Aorta (tissue), 5 donors: ENCODE data around the gene ITGA11. TPM values are rescaled to one million over a fixed set of nuclear protein-coding genes. Genes with fewer than 3 reads are reported as not detected.

Source experiments
- ATAC-seq: fragments of 200-7000 bp; cut with Tn5 transposase; one replicate; pipeline ENCODE4 v1.9.1; 2022; ENCODE audit warnings: moderate library complexity; ENCODE audit not compliant: low FRiP score
- DNase-seq, 2 donors: peaks; one replicate each; pipeline ENCODE4 v3.0.0-alpha.2; 2020
- H3K27ac ChIP-seq, 2 donors: one replicate each; pipeline ENCODE4 v1.5.1; 2013; ENCODE audit warnings: low read length in 2 of 2, mild to moderate bottlenecking in 2 of 2, moderate library complexity in 2 of 2, control low read depth in 1 of 2, inconsistent platforms in 1 of 2, low read depth in 1 of 2
- H3K27me3 ChIP-seq, 2 donors: one replicate each; pipeline ENCODE4 v1.6.1; 2013; ENCODE audit warnings: control low read depth in 1 of 2, low read length in 1 of 2, mild to moderate bottlenecking in 1 of 2, moderate library complexity in 1 of 2; ENCODE audit not compliant: insufficient read depth in 2 of 2, control insufficient read depth in 1 of 2
- H3K36me3 ChIP-seq, 2 donors: one replicate each; pipeline ENCODE4 v1.6.1; 2013; ENCODE audit warnings: control low read depth in 1 of 2, low read length in 1 of 2, mild to moderate bottlenecking in 1 of 2; ENCODE audit not compliant: insufficient read depth in 2 of 2, control insufficient read depth in 1 of 2
- H3K4me1 ChIP-seq, 2 donors: one replicate each; pipeline ENCODE4 v1.6.1; 2013; ENCODE audit warnings: low read length in 2 of 2, control low read depth in 1 of 2, mild to moderate bottlenecking in 1 of 2, moderate library complexity in 1 of 2; ENCODE audit not compliant: insufficient read depth in 2 of 2, control insufficient read depth in 1 of 2
- H3K4me3 ChIP-seq, 2 donors: one replicate each; pipeline ENCODE4 v1.5.1; 2013; ENCODE audit warnings: low read length in 2 of 2, control low read depth in 1 of 2, mild to moderate bottlenecking in 1 of 2
- H3K9me3 ChIP-seq: one replicate; pipeline ENCODE4 v1.6.1; 2013; ENCODE audit warnings: mild to moderate bottlenecking, low read length; ENCODE audit not compliant: control insufficient read depth
- WGBS, 2 donors: extraction: QIAGEN DNeasy Blood & Tissue Kit; methylation state at CpG; one replicate each; pipeline ENCODE4 v1.1.7; 2013; 5-methylcytosine and 5-hydroxymethylcytosine counted together
- intact Hi-C, 2 donors: fragments of 100-400 bp; cut with DNase I; formaldehyde crosslinking; loops; one replicate each; pipeline versions ENCODE4 v1.14.2 to v1.15.0; 2022
- polyA plus RNA-seq, 2 donors: library from polyadenylated mRNA; stranded (reverse); fragments of 200-250 nt; gene quantifications; one replicate each; pipeline ENCODE4 v1.2.3, GENCODE V29; 2013
- total RNA-seq, 2 donors: library from RNA; stranded (reverse); fragmentation: NEBNext Ultra II Directional; extraction: Animal tissue kit (Norgen Biotek cat#: 25700); gene quantifications; one replicate each; pipeline ENCODE4 v1.2.1, GENCODE V29; 2021
- donor health status: healthy with polysubstance abuse.
- donor health status: Bipolar disorder and iron deficiency.
- donor health status: DM: no; HTN: no; CAD: no.
- donor health status: DM: no; HTN: no; CAD: no.
- donor health status: DM: yes; HTN: yes; CAD: no.

The ITGA11 gene
- total and polyA plus RNA-seq, 4 donors, result 21.4 to 154 (median 107) TPM

DNA sequence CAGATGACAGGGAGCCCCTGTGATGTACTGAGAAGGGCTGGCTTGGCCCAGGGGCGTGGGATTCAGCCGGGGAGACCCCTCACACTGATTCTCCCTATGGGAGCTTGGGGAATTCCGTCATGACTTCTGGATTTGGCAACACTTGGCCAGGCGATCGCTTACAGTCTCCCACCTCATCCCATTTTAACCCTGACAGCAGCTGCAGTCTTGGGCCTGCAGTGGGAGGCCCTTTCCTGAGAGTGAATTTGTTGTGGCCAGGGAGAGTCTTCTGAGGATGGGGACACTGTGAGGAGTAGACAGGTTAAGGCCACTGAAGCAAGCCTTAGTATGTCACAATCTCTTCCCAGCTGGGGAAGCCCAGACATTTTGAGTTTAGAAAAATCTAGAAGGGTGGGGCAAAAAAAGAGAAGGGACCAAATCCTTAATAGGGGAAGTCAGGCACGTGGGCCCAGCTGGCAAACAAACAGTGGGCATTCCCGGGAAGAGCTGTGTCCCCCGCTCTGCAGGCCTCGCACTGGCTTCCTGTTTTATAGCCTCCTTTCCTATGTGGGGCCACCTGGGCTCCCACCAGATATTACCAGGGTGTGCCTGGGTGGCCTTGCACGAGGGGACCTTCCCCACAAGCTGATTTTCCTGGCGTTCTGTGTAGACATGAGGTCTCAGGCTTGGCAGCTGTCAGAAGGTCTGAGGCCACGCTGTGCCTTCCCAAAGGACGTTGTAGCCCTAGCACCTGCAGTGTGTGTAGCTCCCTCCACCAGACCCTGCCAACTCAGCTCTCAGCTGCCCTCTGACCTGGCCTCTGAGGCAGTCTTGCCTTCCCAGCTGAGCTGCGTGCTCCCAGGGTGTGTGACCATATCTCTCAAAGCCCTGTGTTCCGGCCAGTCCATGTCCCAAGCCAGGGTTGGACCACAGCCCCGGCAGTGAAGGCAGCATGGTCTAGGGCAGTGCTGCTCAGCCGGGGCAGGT lies 89.9 kb downstream of the ITGA11 start:
- peak; percentile 64 to 70 for DNase-seq
- WGBS, 2 donors, result 7 to 10% methylated on average over 17 of the region's 17 CpGs
- Histone ChIP-seq H3K27ac (peak overlapping the region; percentile 98 to 99), H3K9me3 (no peaks in the 10 kb centered on the region), H3K4me3 (no peak overlapping the region), H3K36me3 (peaks cover 0 to 5% of the 10 kb centered on the region in 2 donors), H3K27me3 (no peaks in the 10 kb centered on the region), H3K4me1 (peaks cover 0 to 8% of the 10 kb centered on the region in 2 donors)
- ATAC-seq, result peak; percentile 21
- intact Hi-C loops, result no loop called here

DNA sequence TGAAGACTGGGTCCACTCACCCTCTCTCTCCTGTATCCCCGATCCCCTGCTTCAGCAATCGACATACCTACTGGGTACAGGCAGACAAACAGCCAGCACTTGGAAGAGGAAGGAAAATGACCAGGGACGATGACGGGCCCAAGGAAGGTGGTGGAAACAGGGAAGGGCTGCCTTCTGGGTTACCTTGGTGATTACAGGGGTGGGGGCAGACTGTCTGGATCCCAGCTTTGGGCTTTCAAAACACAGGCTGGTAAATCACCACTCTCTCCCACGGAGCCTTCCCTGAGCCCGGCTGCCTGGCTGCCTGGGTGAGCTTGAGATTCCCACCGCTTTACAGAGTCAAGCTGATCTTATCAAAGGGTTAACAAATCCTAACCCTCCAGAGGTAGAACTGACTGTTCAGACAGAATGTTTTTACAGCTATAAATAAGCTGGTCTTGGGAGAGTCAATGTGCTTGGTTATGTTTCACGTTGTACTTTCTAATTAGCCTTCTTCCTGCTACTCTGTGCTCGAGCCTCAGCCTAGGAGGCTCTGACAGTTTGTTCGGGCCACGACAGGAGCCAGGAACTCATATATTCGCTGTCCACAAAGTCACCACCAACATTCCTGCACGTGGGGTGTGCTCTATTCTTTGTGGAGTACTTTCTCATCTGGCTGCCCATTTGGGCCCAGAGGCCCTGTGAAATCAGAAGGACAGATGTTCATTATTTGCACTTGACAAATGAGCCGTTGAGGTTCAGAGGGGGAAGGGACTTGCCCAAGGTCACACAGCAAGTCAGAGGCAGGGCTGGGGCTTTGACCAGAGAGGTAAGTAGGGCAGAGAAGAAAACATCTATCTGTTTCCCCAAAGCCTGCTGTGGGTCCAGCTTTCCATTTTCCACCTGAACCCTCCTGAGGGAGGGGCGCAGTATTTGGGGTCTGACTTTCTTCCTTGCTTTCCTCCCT lies 91.0 kb downstream of the ITGA11 start:
- Histone ChIP-seq H3K9me3 (no peaks in the 10 kb centered on the region), H3K4me1 (peaks cover 0 to 8% of the 10 kb centered on the region in 2 donors), H3K36me3 (no peaks in the 10 kb centered on the region), H3K4me3 (no peak overlapping the region), H3K27ac (peak overlapping the region; percentile 98 to 99), H3K27me3 (no peaks in the 10 kb centered on the region)
- intact Hi-C loops, result no loop called here
- DNase-seq (peak; percentile 47 to 73), ATAC-seq (peak; percentile 60)
- WGBS, 2 donors, result 12 to 13% methylated on average over 15 of the region's 15 CpGs

DNA sequence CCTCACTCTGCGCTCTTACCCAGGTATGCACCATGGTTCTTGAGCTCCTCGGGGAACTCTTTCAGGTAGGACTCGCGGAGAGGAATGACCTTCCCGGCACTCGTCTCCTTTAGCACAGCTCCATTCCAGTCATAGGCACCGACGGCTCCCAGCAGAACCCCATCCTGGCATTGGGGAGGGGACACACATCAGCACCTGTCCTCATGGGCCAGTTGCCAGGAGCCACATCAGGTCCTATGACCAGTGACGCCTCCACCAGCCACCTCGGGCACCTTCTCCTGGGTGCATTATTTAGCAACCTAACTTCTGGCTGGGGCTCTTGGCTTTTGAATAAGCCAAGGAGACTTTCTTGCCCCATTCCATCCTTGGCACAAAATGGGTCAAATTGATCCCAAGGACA lies 92.5 kb downstream of the ITGA11 start:
- no peaks in the 10 kb centered on the region for H3K36me3 ChIP-seq
- H3K4me1 ChIP-seq, result peaks cover 0 to 8% of the 10 kb centered on the region in 2 donors
- WGBS, 2 donors, result 75 to 77% methylated on average over 10 of the region's 10 CpGs
- intact Hi-C loops, result no loop called here
- H3K9me3 ChIP-seq, result no peaks in the 10 kb centered on the region
- H3K4me3 ChIP-seq, result no peak overlapping the region
- no peaks in the 10 kb centered on the region for H3K27me3 ChIP-seq
- no peak for ATAC-seq
- peak overlapping the region; percentile 93 to 95 for H3K27ac ChIP-seq
- DNase-seq, result peak; percentile 43 to 68

DNA sequence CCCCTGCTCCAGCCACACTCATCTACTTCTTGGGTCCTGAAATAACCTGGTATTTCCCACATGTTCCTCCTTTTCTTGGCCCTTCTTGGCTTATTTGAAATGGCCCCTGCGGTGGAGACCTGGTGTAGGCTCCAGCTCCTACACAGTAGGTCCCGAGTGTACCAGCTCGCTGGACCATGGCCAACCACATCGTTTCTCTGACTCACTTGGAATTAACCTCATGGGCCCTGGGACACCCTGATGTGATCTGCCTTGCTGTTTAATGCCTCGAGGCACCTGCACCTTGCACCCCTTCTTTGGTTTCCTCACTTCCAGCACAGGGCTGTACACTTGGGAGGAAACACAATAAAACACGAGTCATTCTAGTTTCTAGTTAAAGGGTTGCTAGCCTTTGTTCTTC lies 94.1 kb downstream of the ITGA11 start:
- ATAC-seq, result no peak
- Histone ChIP-seq H3K4me3 (no peak overlapping the region), H3K9me3 (no peaks in the 10 kb centered on the region), H3K27ac (peak overlapping the region; percentile 93 to 95), H3K27me3 (no peaks in the 10 kb centered on the region), H3K36me3 (no peaks in the 10 kb centered on the region), H3K4me1 (peaks cover 5 to 8% of the 10 kb centered on the region in 2 donors)
- 4 to 5% methylated on average over 6 of the region's 6 CpGs for WGBS, 2 donors
- DNase-seq, result peak; percentile 84 to 91
- intact Hi-C loops, result loop anchor here in 1 of 2 donors (2.0 kb wide), 1 partner anchor 15 kb away; no protein-coding TSS in a partner anchor

DNA sequence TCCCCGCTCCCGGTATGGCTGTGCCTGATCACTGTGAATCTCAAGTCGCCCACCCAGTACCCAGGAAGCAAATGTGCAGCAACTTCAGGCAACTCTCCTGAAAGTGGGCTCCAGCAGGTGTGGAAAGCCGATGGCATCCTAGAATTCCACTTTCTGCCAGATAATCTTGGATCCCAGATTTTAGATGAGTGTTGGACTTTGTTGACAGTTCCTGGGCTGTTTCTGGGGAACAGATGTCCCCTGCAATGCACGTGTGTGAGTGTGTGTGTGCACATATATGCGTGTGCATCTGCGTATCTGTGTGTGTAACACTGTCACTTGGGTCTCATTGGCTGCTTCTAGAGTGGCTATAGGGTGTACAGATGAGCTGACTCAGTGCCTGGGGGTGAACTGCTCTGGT lies 95.4 kb downstream of the ITGA11 start:
- Histone ChIP-seq H3K27me3 (no peaks in the 10 kb centered on the region), H3K4me1 (peaks cover 5 to 6% of the 10 kb centered on the region in 2 donors), H3K4me3 (no peak overlapping the region), H3K27ac (peak overlapping the region; percentile 93 to 95), H3K36me3 (peaks cover 0 to 5% of the 10 kb centered on the region in 2 donors), H3K9me3 (no peaks in the 10 kb centered on the region)
- intact Hi-C loops, result loop anchor here in 1 of 2 donors (2.0 kb wide), 1 partner anchor 16 kb away; no protein-coding TSS in a partner anchor
- peak in 1 of 2 donors; percentile 63 for DNase-seq
- WGBS, 2 donors, result 78 to 87% methylated on average over 7 of the region's 7 CpGs
- no peak for ATAC-seq

DNA sequence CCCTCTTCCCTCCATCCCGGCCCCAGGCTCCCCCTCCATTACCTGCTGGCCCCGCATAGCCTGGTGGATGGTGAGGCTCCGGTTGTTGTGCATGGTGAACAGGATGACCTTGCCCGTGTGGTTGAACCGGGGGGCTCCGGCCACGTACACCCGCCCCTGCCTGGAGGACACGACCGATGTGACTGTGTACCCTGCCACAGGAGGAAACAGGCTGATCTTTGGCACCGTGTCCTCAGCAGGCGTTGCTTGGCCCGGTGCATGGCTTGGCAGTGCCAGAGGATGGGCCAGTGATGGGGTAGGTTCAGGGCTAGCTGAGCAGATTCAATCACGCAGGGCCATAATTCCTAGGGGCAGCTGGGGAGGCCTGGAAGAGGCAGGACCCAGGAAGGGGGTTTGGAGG lies 96.3 kb downstream of the ITGA11 start:
- Histone ChIP-seq H3K9me3 (no peaks in the 10 kb centered on the region), H3K4me3 (no peak overlapping the region), H3K4me1 (peaks cover 2 to 5% of the 10 kb centered on the region in 2 donors), H3K27me3 (no peaks in the 10 kb centered on the region), H3K27ac (peak overlapping the region; percentile 8 to 93), H3K36me3 (peaks cover 0 to 9% of the 10 kb centered on the region in 2 donors)
- DNase-seq, result peak; percentile 68 to 76
- intact Hi-C loops, result loop anchor here (2.0 kb wide), 2 partner anchors 17 to 31 kb away; no protein-coding TSS in a partner anchor
- peak; percentile 37 for ATAC-seq
- WGBS, 2 donors, result 25 to 27% methylated on average over 14 of the region's 14 CpGs

DNA sequence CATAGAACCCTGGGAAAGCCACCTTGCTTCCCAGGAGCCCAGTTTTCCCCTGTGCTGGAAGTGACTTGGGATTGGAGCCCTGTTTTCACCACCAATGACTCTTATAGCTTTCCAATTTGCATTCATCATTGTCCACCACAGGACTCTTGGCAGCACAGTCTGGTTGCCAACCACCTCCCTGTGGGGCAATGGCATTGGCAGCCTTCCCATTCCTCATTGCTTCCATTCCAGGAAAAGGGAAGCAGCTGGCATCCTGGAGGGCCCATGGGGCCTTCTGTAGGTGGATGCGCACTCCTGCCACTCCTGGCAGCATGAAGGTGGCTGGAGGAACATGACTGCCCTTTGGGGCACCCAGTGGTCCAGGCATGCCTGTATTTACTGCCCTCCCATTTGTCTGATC lies 96.7 kb downstream of the ITGA11 start:
- Histone ChIP-seq H3K4me1 (peaks cover 2 to 5% of the 10 kb centered on the region in 2 donors), H3K4me3 (no peak overlapping the region), H3K27ac (peak overlapping the region; percentile 15 to 93), H3K27me3 (no peaks in the 10 kb centered on the region), H3K9me3 (no peaks in the 10 kb centered on the region), H3K36me3 (peaks cover 0 to 9% of the 10 kb centered on the region in 2 donors)
- peak; percentile 83 to 89 for DNase-seq
- intact Hi-C loops, result loop anchor here in 1 of 2 donors (2.0 kb wide), 1 partner anchor 32 kb away; no protein-coding TSS in a partner anchor
- 10 to 13% methylated on average over 1 of the region's 1 CpG for WGBS, 2 donors
- peak; percentile 61 for ATAC-seq

DNA sequence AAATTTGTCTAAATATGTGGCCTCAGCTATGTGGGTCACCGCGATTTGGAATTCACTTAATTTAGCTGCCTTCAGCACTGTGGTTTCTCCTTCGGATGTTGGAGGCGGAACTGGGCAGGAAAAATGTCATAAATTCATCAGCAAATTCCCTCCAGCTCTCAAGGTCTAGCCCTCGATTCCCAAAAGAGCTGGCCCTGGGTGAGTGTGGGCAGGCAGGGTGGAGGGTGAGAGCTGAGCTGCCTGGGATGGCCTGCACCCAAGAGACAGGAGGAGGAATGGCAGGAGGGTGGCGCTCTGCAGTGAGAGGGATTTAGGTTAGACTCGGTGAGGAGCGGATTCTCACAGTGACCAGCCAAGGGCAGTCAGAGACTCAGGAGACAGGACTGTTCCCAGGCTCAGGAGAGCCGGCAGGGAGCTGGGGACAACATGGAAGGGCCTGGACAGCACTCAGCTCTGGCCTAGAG lies 97.3 kb downstream of the ITGA11 start:
- H3K4me1 ChIP-seq, result peaks cover 1 to 5% of the 10 kb centered on the region in 2 donors
- intact Hi-C loops, result loop anchor here in 1 of 2 donors (2.0 kb wide), 1 partner anchor 32 kb away; no protein-coding TSS in a partner anchor
- no peaks in the 10 kb centered on the region for H3K9me3 ChIP-seq
- H3K36me3 ChIP-seq, result peaks cover 0 to 11% of the 10 kb centered on the region in 2 donors
- ATAC-seq (peak; percentile 63), DNase-seq (peak; percentile 84 to 88)
- 5 to 8% methylated on average over 9 of the region's 9 CpGs for WGBS, 2 donors
- peak overlapping the region; percentile 15 to 93 for H3K27ac ChIP-seq
- no peak overlapping the region for H3K4me3 ChIP-seq
- H3K27me3 ChIP-seq, result no peaks in the 10 kb centered on the region
